Eye (tissue), 1 donor: ENCODE measurements around the gene OR52R1.
"Not testable (repeated sequence)": the region's sequence is repeated elsewhere in the genome, so short reads cannot be mapped to it uniquely, and the experiment has no call there.

ENCODE experiments used
- DNase-seq: peaks from one replicate; pipeline ENCODE4 v3.0.0-alpha.2; 2015

OR52R1 gene

DNA sequence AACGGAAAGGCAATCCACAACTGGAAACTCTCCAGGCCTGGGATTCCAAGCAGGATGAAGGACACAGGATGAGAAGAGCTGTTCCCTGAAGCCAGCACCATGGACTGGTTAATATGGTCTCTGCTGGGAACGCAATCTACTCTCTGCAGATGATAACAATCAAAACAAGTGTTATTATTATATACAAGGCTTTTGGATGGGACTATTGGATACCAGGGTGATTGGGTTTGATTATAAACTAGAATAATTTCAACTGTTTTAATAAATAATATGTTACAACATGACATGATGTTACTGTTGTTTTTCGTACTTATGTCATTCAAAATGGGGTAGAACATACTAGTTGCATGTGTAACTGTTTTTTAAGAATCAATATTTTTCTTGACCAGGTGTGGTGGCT, at the start of gene OR52R1:
TSS of gene OR52R1 (minus strand) at position 101 of the 400 bp plus-strand sequence. CDS start at position 101, 0 bp downstream.
- no peak for DNase-seq

- DNase-seq = peak; percentile 21
These were observed 46.9 kb upstream of the OR52R1 start for GRCh38 chr11:4851033-4851432.

DNA sequence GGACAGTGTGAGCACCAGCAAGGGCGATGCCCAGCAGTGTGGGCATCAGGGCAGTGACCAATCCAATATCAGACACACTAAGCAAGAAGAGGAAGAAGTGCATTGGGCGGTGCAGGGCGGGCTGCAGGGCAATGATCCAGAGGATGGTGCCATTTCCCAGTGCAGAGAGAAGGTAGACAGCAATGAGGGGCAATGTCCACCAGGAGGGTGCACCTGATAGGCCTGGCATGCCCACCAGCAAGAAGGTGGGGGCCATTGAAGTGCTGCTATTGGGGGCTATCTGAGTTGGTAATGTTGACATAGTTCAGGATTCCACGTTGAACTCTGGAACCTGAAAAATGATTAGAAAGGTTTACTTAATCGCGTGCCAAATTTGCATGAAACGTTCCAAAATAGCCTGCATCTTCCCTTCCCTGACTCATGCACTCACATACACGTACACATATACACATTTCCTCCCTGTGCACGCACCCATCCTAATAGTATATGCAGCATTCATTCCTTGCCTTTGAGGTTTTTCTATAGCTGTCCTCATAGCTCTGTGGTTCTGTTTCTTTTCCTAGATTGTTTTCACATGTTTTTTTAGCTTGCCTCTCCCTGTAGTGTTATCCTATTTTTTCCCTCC, 44.8 kb upstream of the OR52R1 start, which contains the start of gene OR51S1:
TSS of gene OR51S1 (minus strand) at position 301 of the 625 bp plus-strand sequence. CDS start at position 301, 0 bp downstream.
- no peak for DNase-seq

DNA sequence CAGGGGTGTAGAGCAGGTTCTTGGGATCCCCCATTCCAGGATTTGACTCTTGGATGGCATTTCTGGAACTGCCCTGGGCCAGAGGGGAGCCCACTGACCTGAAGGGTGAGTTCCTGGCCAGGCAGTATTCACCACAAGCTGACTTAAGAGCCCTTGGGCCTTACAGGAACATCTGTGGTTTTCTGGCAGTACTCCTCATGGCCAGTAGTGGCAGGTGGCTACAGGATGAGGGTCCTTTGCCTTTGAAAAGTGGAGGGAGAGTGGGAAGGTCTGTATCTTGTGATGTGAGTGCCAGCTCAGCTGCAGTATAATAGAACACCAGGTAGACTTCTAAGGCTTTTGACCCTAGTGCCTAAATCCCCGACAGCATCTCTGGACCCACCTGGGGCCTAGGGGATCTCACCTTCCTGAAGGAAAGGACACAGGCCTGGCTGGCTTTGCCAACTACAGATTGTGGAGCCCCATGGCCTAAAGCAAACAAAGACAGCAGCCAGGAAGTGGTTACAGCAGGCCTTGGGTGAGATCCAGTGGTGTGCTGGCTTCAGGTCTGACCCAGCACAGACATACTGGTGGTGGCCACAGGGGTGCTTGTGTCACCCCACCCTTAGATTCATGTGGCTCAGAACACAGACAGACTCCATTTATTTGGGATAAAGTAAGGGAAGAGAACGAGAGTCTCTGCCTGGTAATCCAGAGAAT, 35.8 kb upstream of the OR52R1 start:
- DNase-seq = no peak

DNA sequence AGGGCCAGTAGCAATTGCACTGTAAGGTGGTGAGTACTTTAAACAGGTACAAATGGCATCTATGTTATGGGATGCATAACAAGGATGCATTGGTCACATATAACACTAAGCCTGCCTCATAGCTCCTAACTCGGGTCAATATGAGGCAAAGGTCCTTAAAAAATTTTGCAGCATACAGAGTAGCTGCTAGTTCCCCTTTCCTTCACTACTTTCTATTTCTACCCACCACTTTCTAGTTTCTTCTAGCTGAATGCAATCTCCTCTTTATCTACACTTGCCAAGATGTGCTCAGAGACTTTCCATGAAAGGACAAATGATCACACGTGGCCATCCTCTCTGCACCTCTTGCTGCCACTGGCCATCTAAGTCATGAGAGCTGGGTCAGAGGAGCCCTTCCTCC, 26.7 kb upstream of the OR52R1 start:
- DNase-seq = no peak

GRCh38 chr11:4830346-4830745, 26.2 kb upstream of the OR52R1 start:
- no peak for DNase-seq

- no peak for DNase-seq
These were observed 22.2 kb upstream of the OR52R1 start for GRCh38 chr11:4826425-4826824.

- no peak for DNase-seq
These were observed 21.0 kb upstream of the OR52R1 start for GRCh38 chr11:4825132-4825531.

DNA sequence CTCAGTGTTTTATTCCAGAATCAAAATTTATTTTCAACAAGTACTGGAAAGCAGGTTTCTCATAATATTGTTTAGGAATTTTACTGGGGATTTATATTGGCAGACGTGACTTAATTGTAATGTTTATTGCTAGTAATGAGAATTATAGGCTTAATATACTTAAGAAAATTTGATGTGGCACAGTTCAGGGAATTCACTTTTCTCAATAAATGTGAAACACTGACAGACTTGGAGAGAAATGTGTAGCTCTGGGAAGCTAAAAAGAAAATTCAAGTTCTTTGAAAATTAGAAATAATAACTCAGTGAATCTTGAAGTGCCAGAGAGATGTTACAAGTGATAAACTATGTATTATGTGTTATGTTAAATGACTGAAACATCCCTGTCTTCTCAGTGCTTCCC, 16.8 kb upstream of the OR52R1 start, which contains the start of gene OR51F2:
TSS of gene OR51F2 (plus strand) at position 301 of the 400 bp plus-strand sequence. CDS start 101 bp downstream, outside the sequence.
- no peak for DNase-seq

DNA sequence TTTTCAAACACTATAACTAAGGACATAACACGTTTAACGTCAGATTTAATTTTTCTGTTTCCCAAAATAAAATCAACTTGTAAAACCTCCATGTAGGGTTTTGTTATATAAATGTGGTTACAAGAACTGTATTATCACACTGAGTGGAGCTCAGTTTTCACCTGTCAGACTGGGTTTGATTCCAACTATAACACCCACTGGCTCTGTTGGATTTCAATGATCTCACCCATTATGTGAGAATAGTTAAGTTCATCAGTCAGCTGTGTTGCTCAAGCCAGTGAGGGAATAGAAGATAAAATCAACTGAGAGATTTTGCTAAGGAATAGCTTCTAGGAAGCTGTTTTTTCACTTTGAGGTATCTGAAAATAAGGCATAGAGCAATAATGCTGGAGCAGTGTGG, 5.1 kb upstream of the OR52R1 start:
- DNase-seq = peak; percentile 6

DNA sequence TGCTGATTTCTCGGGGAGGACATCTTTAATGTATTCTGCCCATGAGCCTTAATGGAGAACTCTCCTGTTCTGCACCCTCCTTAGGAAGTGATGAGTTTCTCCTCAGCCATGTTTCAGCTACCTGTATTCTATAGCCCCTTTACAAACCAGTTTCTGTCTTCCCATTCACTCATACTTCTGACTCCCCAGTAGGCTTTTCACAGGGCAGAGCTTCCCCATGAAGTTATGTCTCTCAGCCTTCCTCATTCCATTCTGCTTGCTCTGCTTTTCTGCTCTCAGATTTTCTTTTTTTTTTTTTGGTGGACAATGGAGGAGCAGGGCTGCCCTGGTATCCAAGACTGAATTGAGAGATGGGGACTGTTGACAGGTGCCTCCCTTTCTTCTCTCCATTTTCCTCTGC, 4.3 kb upstream of the OR52R1 start:
- no peak for DNase-seq

DNA sequence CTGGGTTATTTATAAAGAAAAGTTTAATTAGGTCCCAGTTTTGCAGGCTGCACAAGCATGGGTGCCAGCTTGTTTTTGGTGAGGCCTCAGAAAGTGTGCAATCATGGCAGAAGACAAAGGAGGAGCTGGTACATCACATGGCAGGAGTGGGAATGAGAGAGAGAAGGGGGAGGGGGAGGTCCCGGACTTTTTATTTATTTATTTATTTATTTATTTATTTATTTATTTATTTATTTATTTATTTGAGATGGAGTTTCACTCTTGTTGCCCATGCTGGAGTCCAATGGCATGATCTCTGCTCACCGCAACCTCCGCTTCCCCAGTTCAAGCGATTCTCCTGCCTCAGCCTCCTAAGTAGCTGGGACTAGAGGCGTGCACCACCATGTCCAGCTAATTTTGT, 2.9 kb downstream of the OR52R1 start:
- DNase-seq = not testable (repeated sequence)

DNA sequence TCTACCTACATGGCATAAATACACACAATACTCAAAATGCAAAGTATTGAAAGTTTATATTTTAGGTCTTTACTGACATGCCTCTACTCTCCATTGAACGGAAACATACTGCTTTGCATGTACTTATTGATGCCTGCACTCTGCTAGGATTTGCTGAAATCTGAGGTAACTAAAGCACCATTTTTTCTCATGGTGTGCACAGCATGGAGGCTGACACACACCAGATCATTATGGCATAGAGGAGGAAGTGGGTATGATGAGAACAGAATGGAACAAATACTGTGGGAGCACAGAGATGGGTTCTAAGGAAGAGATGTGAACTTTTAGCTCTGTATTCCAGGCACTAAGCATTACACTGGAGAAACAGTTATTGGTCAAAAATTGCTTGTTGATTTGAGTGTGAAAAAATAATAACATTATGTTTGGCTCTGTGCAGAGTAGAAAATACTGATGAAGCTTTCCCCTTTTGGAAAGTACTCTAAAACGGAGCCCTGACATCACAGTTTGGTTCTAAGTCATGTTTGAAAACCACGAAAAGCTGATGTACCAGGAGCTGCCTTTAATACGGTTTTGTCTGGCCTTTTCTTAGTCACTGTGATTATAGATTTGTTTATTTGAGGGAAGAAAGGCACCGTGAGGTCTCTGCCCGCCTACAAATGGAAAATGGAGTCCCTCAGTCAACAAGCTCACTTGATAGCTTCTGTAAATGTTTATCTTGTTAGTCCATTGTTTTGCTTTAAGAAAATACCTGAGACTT, 5.6 kb downstream of the OR52R1 start:
- no peak for DNase-seq

DNA sequence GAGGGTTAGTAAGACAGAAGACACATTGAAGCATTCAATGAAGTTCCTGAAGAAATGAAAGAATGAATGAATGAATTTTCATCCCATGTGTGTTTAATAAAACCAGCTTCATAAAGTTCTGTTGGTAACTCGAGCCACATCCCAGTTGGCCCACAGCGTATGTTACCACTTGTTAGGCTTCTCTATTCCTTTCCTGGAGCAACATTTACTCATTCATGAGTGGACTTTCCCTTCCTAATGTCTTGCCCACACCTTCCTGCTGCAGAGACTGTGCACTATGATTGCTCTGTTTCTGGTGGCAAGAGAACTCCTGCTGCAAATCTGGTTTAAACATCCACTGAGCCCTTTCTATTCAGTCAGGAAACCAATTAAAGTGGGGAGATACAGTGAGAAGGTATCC, 7.0 kb downstream of the OR52R1 start:
- no peak for DNase-seq

DNA sequence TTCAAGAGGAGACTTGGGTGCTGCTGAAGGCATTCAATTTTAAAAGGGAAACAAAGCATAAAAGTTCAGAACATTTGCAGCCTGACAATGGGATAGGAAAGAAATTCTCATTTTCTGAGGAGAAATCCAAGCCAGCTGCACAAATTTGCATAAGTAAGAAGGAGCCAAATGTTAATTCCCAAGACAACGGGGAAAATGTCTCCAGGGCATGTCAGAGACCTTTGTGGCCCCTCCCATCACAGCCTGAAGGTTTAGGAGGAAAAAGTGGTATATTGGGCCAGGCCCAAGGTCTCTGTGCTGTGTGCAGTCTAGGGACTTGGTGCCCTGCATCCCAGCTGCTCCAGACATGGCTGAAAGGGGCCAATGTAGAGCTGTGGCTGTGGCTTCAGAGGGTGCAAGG, 21.7 kb downstream of the OR52R1 start:
- DNase-seq = no peak

DNA sequence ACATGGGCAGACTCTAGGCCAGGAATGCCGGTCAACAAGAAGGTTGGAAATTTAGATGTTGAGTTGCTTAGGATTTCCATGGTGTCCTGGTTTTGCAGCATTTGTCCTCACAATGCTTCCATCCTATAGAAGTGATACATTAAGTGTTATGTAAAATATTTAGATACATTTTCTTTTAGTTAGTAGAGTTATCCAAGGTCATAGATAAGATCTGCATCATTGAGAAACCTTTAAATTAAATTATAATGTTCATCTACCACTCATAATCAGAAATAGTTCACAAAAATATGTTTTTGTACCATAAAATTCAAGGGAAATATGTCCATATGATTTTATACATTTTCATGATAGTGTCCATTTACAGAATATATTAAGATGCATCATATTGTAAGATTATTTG, 34.3 kb downstream of the OR52R1 start, which contains the start of gene OR51F1:
TSS of gene OR51F1 (minus strand) at position 101 of the 400 bp plus-strand sequence. CDS start at position 101, 0 bp downstream.
- DNase-seq = no peak

DNA sequence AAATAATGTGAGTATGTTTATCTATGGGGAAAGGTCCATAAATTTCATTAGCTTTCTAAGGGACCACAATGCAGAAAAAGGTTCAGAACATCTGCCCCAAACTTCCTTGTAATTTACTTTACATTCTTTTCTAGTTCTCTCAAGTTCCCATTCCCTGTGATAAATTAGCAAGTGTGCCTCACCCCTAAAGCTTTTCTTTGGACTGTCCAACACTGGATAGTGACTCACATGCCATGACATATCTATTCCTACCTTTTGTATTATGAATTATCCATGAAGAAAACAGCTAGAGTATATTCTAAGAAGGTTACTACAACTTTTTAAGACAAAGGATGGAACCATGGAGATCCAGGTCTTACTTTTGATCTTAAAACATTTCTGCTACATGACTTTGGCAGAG, 36.1 kb downstream of the OR52R1 start:
- DNase-seq = no peak

- no peak for DNase-seq
These were observed 37.6 kb downstream of the OR52R1 start for GRCh38 chr11:4766420-4767043.

- no peak for DNase-seq
These were observed 41.1 kb downstream of the OR52R1 start for GRCh38 chr11:4763096-4763495.
